ENCODE results near the gene SLC6A9. TPM values are rescaled to one million over a fixed set of nuclear protein-coding genes. Genes with fewer than 3 reads are reported as not detected.

SLC6A9 gene
- total and polyA plus RNA-seq, 2 of the 8 experiments (the other 6 are each of a cell fraction or from before 2014, with no cell fraction given): 20.2 to 24.2 TPM

DNA sequence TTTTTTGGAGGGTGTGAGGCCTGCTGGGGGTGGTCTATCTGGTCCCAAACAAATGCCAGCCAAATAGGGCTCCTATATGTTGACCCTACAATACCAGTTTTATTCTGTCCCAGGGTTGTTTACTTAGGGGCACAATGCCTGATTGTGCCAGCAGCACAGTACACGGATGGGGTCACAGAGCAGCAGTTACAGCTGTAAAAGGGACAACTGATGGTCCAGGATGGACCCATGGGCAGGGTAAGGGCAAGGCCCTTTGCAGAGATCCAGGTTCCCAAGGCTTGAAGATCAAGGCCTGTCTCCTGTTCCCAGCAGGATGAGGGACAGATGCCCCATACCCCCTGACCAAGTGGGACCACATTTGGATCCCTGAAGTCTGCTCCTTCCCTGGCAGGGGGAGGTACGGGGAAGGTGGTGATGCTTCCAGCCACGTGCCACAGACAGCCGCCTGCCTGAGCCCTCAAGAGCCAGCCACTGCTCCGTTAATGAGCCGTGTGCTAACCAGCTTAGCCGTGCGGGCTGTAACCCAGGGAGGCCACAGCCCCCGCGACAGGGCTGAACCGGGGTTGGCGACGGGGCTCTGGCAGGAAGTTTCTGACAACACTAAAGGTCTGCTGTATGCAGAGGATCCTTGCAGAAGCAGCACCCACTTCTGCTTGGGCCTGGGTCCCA lies 18.2 kb downstream of the SLC6A9 start (continued):
- TF ChIP-seq CHD7 (IDR thresholded peaks at IDR 0.05; ENCODE audit: insufficient replicate concordance, low read length) (no peak), ASH2L (IDR thresholded peaks at IDR 0.05; ENCODE audit: low read length) (no peak), YY1 (IDR thresholded peaks at IDR 0.05; ENCODE audit: low read depth, low read length) (no peak), BRCA1 (IDR thresholded peaks at IDR 0.05; ENCODE audit: low read depth, low read length) (no peak), CHD2 (IDR thresholded peaks at IDR 0.05; ENCODE audit: low read length) (no peak), SIRT6 (IDR thresholded peaks at IDR 0.05; ENCODE audit: low read length) (no peak), KDM5A (IDR thresholded peaks at IDR 0.05; ENCODE audit: low read length) (no peak)

Measured in H1 (cell line).